NCI-H2196 treated with DMSO at 0.1 percent for 48 hours (cell line): ENCODE results near the gene GP1BB.

Experiments
- DNase-seq: peaks from one replicate; lab custom pipeline; 2025; ENCODE audit not compliant: unreplicated experiment; lab: John Stamatoyannopoulos, UW

Gene GP1BB

GRCh38 chr22:19713650-19714311 is 9.6 kb upstream of the GP1BB start:
- DNase-seq: no peak

DNA sequence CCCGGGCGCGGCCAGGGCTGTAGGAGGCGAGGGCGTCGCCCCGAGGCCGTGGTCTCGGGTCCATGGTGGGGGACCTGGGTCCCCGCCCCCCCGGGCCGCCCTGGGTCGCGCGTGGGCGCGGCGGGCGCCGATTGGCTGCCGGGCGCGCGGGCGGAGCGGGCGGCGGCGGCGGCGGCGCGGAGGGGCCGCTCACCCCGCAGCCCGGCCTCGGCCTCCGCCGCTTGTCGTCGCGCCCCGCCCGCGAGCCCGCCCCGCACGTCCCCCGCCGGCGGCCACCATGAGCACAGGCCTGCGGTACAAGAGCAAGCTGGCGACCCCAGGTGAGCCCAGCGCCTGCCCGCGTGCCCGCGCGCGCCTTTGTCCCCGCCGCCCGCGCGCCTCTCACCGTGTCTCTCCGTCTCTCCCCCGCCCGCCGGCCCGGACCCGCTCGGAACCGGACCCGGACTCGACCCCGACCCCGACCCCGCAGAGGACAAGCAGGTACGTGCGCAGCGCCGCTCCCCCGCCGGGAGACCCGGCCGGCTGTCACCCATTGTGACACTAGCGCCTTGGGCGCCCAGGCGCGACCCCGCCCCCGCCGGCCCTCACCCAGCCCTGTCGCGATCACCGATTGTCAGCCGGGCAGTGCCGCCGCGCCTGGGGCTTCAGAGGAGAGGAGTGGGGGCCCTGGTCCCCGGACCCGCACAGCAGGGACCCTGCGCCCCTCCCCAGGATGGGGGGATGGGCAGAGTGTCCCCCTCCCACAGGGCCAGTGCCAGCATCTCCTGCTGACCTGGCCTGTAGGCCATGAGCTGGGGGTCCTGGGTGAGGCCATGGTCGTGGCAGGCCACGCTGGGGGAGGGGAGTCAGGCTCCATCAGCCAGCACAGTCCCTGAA is 8.8 kb upstream of the GP1BB start, which contains the start of gene SEPTIN5:
Gene SEPTIN5, plus strand, starts transcription at position 192 of the 876 bp plus-strand sequence. Its CDS starts 86 bp downstream, at position 278.
- DNase-seq: no peak

DNA sequence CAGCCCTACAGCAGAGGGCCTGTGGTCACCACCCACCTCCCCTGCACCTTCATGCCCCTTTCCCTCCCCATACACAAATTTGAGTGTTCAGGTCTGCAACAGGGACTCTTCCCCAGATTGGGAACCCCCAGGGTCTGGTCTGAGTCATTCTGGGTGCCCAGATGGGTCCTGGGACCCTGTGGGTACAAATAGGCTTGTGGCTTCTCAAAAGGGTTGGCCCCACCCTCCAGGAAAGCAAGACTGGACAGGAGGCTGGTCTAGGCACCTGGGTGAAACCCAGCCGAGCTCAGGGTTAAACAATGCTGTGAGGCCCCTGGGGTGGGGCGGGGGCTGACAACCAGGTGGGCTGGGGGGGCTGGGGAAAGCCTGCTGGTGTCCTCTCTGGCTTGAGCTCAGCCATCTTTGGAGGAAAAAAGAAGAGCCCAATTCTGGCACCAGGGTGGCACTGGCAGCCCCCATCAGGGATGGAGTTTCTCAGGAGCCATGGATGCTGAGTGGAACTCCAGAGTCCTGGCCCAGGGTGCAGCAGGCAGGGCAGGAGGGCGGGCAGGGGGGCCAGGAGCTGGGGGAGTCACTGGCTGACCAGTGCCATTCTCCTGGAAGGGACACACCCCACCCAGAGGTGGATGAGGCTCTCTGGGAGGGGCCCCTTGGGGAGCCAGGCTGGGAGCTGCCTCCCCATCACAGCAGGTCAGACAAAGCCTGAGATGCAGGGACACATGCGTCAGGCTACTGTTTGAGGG is 8.0 kb upstream of the GP1BB start:
- no peak for DNase-seq

DNA sequence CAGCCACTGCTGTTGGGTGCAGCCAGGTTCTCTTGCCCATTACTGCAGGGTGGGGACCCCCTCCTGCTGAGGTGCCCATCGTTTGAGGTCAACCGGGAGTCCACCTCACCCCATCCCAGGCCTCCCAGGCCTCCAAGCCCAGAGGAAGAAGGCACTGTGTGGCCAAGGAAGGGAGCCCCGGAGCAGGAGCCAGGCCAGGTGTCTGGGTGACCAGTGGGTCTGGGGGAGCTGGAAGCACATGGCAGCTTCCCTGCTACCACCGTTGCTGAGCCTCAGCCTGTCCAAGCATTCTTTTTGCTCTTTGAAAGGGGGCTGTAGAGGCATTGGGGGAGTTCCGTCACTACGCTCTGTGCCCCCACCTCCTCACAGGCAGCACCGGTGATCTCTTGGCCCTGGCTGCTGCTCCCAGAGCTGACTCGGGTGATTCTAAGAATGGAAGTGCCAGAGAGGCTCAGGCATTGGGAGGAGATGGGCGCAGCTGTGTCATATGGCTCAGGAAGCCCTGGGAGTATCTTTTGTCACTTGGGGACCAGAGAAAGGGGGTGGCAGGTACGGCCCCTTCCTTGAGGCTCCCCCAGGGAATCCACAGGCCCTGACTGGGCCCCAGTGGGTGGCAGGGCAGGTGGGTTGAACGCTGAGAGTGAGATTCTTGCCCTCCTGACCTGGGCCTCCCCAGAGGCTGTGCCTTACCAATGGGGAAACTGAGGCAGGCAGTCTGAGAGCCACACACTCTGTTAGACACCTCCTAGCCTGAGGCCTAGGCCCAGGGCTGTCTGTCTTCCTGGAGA is 7.1 kb upstream of the GP1BB start:
- no peak for DNase-seq

- no peak for DNase-seq
These were observed 6.6 kb upstream of the GP1BB start for GRCh38 chr22:19716829-19717105.

- DNase-seq: no peak
These were observed 6.2 kb upstream of the GP1BB start for GRCh38 chr22:19717181-19717580.

GRCh38 chr22:19717691-19718455 is 5.5 kb upstream of the GP1BB start:
- DNase-seq: peak; percentile 28

DNA sequence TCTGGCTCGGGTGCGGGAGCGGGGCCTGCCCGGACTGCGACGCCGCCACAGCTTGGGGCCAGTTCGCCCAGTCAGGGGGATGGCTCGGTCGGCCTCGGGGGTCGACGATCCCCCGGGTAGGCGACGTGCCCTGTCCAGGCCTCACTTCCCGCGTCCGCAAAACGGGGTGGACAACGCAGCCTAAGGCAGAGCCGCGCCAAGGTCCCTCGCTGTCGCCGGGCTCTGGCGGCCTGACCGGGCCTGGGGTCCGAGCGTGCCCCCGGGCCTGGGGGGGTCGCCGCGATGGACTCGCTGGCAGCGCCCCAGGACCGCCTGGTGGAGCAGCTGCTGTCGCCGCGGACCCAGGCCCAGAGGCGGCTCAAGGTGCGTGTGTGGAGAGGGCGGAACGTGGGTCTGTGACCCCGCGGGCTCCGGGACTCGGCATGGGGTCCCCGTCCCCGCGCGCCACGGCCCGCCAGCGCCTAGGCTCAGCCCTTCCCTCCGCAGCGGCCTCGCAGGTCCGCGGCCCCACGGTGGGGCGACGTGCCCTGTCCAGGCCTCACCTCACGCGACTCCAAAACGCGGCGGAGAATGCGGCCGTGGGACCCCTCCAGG is 4.8 kb upstream of the GP1BB start:
- DNase-seq: no peak

GRCh38 chr22:19719050-19719482 is 4.3 kb upstream of the GP1BB start:
- DNase-seq: no peak

DNA sequence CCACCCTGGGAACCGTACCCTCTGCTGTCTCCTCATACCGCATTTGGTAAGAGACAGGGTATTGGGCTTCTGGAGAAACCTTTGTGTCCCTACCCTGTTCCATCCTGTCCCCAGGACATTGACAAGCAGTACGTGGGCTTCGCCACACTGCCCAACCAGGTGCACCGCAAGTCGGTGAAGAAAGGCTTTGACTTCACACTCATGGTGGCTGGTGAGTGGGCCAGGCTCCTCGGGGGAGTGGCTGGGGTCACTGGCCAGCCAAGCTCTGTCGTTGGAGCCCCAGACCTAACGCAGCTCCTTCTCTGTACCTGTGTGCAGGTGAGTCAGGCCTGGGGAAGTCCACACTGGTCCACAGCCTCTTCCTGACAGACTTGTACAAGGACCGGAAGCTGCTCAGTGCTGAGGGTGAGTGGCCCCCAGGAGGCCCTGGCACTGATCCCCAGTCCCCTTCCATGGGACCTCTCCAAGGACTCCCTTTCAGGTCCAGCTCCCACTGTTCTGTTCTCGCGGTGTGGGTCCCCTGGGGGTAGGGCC is 3.8 kb upstream of the GP1BB start:
- no peak for DNase-seq

DNA sequence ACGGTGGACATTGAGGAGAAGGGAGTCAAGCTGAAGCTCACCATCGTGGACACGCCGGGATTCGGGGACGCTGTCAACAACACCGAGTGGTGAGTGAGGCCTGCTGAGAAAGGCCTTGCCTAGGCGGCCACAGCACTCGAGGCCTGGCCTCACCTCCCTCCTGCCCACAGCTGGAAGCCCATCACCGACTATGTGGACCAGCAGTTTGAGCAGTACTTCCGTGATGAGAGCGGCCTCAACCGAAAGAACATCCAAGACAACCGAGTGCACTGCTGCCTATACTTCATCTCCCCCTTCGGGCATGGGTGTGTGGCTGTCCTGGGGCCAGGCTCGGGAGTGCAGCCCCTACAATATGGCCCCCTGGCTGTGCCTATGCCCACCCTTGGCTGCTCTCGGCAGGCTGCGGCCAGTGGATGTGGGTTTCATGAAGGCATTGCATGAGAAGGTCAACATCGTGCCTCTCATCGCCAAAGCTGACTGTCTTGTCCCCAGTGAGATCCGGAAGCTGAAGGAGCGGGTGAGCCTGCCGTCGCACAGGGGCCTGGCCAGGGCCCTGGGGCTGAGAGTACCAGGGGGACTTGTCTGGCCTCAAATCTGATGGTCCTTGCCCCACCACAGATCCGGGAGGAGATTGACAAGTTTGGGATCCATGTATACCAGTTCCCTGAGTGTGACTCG is 3.0 kb upstream of the GP1BB start:
- no peak for DNase-seq

GRCh38 chr22:19720999-19721329 is 2.4 kb upstream of the GP1BB start:
- DNase-seq: no peak

- no peak for DNase-seq
These were observed 1.8 kb upstream of the GP1BB start for GRCh38 chr22:19721330-19722177.

GRCh38 chr22:19722178-19722981 is 959 bp upstream of the GP1BB start:
- DNase-seq: no peak

GRCh38 chr22:19722982-19723231 is 432 bp upstream of the GP1BB start:
- DNase-seq: no peak

- no peak for DNase-seq
These were observed 866 bp downstream of the GP1BB start for GRCh38 chr22:19723983-19724827.
